Measurements from ENCODE around the gene METTL17.
"Not testable (repeated sequence)": the region's sequence is repeated elsewhere in the genome, so short reads cannot be mapped to it uniquely, and the experiment has no call there.

The METTL17 gene

GRCh38 chr14:20997115-20997514 lies 7.3 kb downstream of the METTL17 start:
- no peak for DNase-seq (ENCODE audit: low read depth)

GRCh38 chr14:20997564-20997963 lies 7.8 kb downstream of the METTL17 start:
- no peak for DNase-seq (ENCODE audit: low read depth)

GRCh38 chr14:20998139-20998538 lies 8.4 kb downstream of the METTL17 start:
- DNase-seq (ENCODE audit: low read depth), result no peak

GRCh38 chr14:20998674-20999366 lies 9.0 kb downstream of the METTL17 start, which contains the start of gene SLC39A2:
Gene SLC39A2, plus strand, starts transcription at chr14:20999293. Its CDS starts 154 bp downstream, at chr14:20999447.
- DNase-seq (ENCODE audit: low read depth), result no peak

- DNase-seq (ENCODE audit: low read depth), result no peak
These were observed 9.8 kb downstream of the METTL17 start for GRCh38 chr14:20999591-20999990.

GRCh38 chr14:21001218-21001617 lies 11.4 kb downstream of the METTL17 start:
- DNase-seq (ENCODE audit: low read depth), result no peak

- no peak for DNase-seq (ENCODE audit: low read depth)
These were observed 14.1 kb downstream of the METTL17 start for GRCh38 chr14:21003788-21004346.

- DNase-seq (ENCODE audit: low read depth), result not testable (repeated sequence)
These were observed 19.9 kb downstream of the METTL17 start for GRCh38 chr14:21009721-21010120.

GRCh38 chr14:21011136-21011535 lies 21.4 kb downstream of the METTL17 start:
- no peak for DNase-seq (ENCODE audit: low read depth)

GRCh38 chr14:21014761-21015190 lies 25.0 kb downstream of the METTL17 start:
- DNase-seq (ENCODE audit: low read depth), result peak; percentile 82

- DNase-seq (ENCODE audit: low read depth), result no peak
These were observed 25.5 kb downstream of the METTL17 start for GRCh38 chr14:21015312-21015711.

- DNase-seq (ENCODE audit: low read depth), result no peak
These were observed 26.8 kb downstream of the METTL17 start for GRCh38 chr14:21016413-21017190.

- DNase-seq (ENCODE audit: low read depth), result no peak
These were observed 27.9 kb downstream of the METTL17 start for GRCh38 chr14:21017528-21018245.

- DNase-seq (ENCODE audit: low read depth), result no peak
These were observed 28.5 kb downstream of the METTL17 start for GRCh38 chr14:21018286-21018685.

GRCh38 chr14:21018781-21019180 lies 29.0 kb downstream of the METTL17 start:
- no peak for DNase-seq (ENCODE audit: low read depth)

- DNase-seq (ENCODE audit: low read depth), result no peak
These were observed 29.6 kb downstream of the METTL17 start for GRCh38 chr14:21019366-21019765.

GRCh38 chr14:21020977-21021545 lies 31.3 kb downstream of the METTL17 start:
- no peak for DNase-seq (ENCODE audit: low read depth)

- no peak for DNase-seq (ENCODE audit: low read depth)
These were observed 32.9 kb downstream of the METTL17 start for GRCh38 chr14:21022686-21023085.

- no peak for DNase-seq (ENCODE audit: low read depth)
These were observed 33.4 kb downstream of the METTL17 start for GRCh38 chr14:21023174-21023573.

GRCh38 chr14:21023817-21024584 lies 34.2 kb downstream of the METTL17 start:
- no peak for DNase-seq (ENCODE audit: low read depth)

All from stimulated activated CD8-positive, alpha-beta memory T cell treated with anti-CD3 and anti-CD28 coated beads, Interleukin-12 subunit alpha, Interleukin-12 subunit beta, amount 100 ng/mL, for 1 hour (primary cell).